A549 (cell line): ENCODE data around the gene BSPRY.

Experiments used
- EHMT2 ChIP-seq: fragments of 200-600 bp; sonication (generic); IDR thresholded peaks from 2 replicates; pipeline ENCODE4 v1.6.1; 2016; ENCODE audit warnings: antibody characterized with exemption, low read depth, mild to moderate bottlenecking, moderate library complexity
- POLR2A ChIP-seq: IDR thresholded peaks from 2 replicates; pipeline ENCODE4 v1.6.1; 2012; ENCODE audit warnings: mild to moderate bottlenecking, low read length

DNA sequence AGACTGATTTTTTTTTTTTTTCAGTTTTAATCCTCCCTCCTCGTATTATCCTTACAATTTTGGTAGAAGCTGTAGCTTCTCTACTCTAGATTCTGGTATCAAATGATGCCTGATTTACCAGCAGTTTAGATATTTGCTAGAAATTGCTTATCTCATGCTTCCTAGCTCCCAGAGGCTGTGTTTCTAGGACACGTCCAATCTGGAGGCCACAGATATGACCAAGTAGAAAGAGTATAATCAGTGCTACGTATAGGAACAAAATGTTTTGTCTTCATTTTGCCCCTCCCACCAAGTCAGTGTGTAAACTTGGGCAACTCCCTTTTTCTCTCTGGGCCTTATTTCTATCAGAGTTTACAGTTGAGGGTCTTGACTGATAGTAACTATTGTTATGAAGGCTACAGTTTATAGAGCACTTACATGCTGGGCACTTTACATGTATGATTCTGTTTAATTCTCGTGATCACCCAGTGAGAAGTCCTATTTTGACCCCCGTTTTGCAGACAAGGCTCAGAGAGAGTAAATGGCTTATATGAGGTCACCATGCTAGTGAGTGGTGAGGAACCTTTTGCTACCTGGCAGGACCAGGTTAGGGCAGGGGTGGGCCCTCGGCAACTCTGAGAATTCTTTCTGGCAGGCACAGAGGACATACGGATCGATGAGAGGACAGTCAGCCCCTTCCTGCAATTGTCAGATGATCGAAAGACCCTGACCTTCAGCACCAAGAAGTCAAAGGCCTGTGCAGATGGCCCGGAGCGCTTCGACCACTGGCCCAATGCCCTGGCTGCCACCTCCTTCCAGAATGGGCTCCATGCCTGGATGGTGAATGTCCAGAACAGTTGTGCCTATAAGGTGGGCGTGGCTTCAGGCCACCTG is 19.9 kb downstream of the BSPRY start:
- TF ChIP-seq EHMT2: no peak
- TF ChIP-seq POLR2A: no peak
